ENCODE measurements around the gene HYCC2. TPM values are rescaled to one million over a fixed set of nuclear protein-coding genes. Genes with fewer than 3 reads are reported as not detected.
"Not testable (repeated sequence)": the region's sequence is repeated elsewhere in the genome, so short reads cannot be mapped to it uniquely, and the experiment has no call there.

HYCC2 gene
- total and polyA plus RNA-seq, 2 donors (not counting 3 experiments of a cell fraction or from before 2014, with no cell fraction given): 3.0 to 21.2 TPM

DNA sequence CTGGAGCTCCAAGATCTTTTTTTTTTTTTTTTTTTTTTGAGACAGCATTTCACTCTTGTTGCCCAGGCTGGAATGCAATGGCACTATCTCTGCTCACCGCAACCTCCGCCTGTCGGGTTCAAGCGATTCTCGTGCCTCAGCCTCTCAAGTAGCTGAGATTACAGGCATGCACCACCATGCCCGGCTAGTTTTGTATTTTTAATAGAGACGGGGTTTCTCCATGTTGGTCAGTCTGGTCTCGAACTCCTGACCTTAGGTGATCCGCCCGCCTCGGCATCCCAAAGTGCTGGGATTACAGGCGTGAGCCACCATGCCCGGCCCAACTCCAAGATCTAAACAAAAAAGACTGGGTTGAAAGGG lies 46.2 kb upstream of the HYCC2 start:
- peaks cover 60% of the 10 kb centered on the region for H3K4me1 ChIP-seq (ENCODE audit: control insufficient read depth, extremely low read depth, insufficient read depth, low read length)
- ChIA-PET CTCF (interaction anchor here (0.7 to 5.4 kb wide), 21 partner anchors 9 to 216 kb away, joined by 3 to 140 read pairs (median 6); partner anchors contain the start of gene CASP10), POLR2A (interaction anchor here (0.7 to 2.3 kb wide), 8 partner anchors 11 to 45 kb away, joined by 3 to 11 read pairs (median 4); no protein-coding TSS in a partner anchor)
- peak overlapping the region; percentile 99 for H3K4me2 ChIP-seq (ENCODE audit: insufficient read depth, low read length)
- H3K9me1 ChIP-seq (replicated peaks; ENCODE audit: control insufficient read depth, extremely low read depth, insufficient read depth, low read length); H2AFZ ChIP-seq (ENCODE audit: low read depth, low read length); H4K20me1 ChIP-seq (replicated peaks; ENCODE audit: control insufficient read depth, extremely low read depth, insufficient read depth, low read length); H3K27me3 ChIP-seq (ENCODE audit: control insufficient read depth in 2 of 2, insufficient read depth in 2 of 2, low read length in 2 of 2); BruUV-seq (replicated peaks); FAIRE-seq; H3K9me3 ChIP-seq (replicated peaks; ENCODE audit: control insufficient read depth, insufficient read depth, low read length); H3K36me3 ChIP-seq (ENCODE audit: control insufficient read depth in 2 of 2, extremely low read depth in 1 of 2, insufficient read depth in 2 of 2, low read length in 2 of 2); dilution Hi-C loops (cut with MboI; ENCODE audit: extremely low pct_ligation_motif_present, low sequenced_read_pairs); DNase-seq (ENCODE audit: low read depth, low spot score): not testable (repeated sequence)
- peak overlapping the region; percentile 88 for H3K27ac ChIP-seq (ENCODE audit: insufficient read depth, low read depth, low read length)
- H3K4me3 ChIP-seq (replicated peaks in 1 of 3; ENCODE audit: insufficient read depth in 1 of 3, low read depth in 1 of 3, low read length in 3 of 3): peak overlapping the region; percentile 77 to 99 (median 77)
- intact Hi-C loops (cut with micrococcal nuclease): loop anchor here (1.0 to 5.0 kb wide), 7 partner anchors 13 to 405 kb away; partner anchors contain the start of gene HYCC2
- peak; percentile 1 for TF ChIP-seq POLR2AphosphoS5 (IDR thresholded peaks at IDR 0.05; ENCODE audit: insufficient read depth, low read depth, low read length)
- H3K9ac ChIP-seq (replicated peaks; ENCODE audit: extremely low read depth, insufficient read depth, low read length): peak overlapping the region; percentile 95
- H3K79me2 ChIP-seq (ENCODE audit: control insufficient read depth, insufficient read depth, low read length): peaks cover 50% of the 10 kb centered on the region

- CTCF ChIA-PET: interaction anchor here (0.9 to 5.4 kb wide), 19 partner anchors 9 to 215 kb away, joined by 3 to 140 read pairs (median 6); partner anchors contain the start of genes CASP10 and ORC2
- intact Hi-C loops (cut with micrococcal nuclease) (loop anchor here (1.0 to 5.0 kb wide), 2 partner anchors 46 to 405 kb away; partner anchors contain the start of gene HYCC2), dilution Hi-C loops (cut with MboI; ENCODE audit: extremely low pct_ligation_motif_present, low sequenced_read_pairs) (no loop called here)
- FAIRE-seq (peak; percentile 69), DNase-seq (ENCODE audit: low read depth, low spot score) (peak; percentile 94)
- peaks cover 44% of the 10 kb centered on the region for H3K79me2 ChIP-seq (ENCODE audit: control insufficient read depth, insufficient read depth, low read length)
- no TSS peak for BruUV-seq (replicated peaks)
- H3K4me2 ChIP-seq (ENCODE audit: insufficient read depth, low read length): peak overlapping the region; percentile 99
- H3K9me3 ChIP-seq (replicated peaks; ENCODE audit: control insufficient read depth, insufficient read depth, low read length): no peaks in the 10 kb centered on the region
- no peaks in the 10 kb centered on the region for H3K27me3 ChIP-seq (ENCODE audit: control insufficient read depth in 2 of 2, insufficient read depth in 2 of 2, low read length in 2 of 2)
- peaks cover 55% of the 10 kb centered on the region for H3K4me1 ChIP-seq (ENCODE audit: control insufficient read depth, extremely low read depth, insufficient read depth, low read length)
- H3K9me1 ChIP-seq (replicated peaks; ENCODE audit: control insufficient read depth, extremely low read depth, insufficient read depth, low read length): no peaks in the 10 kb centered on the region
- H3K27ac ChIP-seq (ENCODE audit: insufficient read depth, low read depth, low read length): peak overlapping the region; percentile 88
- POLR2A ChIA-PET: interaction anchor here (0.7 to 2.3 kb wide), 7 partner anchors 13 to 46 kb away, joined by 4 to 11 read pairs (median 5); no protein-coding TSS in a partner anchor
- no peaks in the 10 kb centered on the region for H4K20me1 ChIP-seq (replicated peaks; ENCODE audit: control insufficient read depth, extremely low read depth, insufficient read depth, low read length)
- TF ChIP-seq, protein P1, sequence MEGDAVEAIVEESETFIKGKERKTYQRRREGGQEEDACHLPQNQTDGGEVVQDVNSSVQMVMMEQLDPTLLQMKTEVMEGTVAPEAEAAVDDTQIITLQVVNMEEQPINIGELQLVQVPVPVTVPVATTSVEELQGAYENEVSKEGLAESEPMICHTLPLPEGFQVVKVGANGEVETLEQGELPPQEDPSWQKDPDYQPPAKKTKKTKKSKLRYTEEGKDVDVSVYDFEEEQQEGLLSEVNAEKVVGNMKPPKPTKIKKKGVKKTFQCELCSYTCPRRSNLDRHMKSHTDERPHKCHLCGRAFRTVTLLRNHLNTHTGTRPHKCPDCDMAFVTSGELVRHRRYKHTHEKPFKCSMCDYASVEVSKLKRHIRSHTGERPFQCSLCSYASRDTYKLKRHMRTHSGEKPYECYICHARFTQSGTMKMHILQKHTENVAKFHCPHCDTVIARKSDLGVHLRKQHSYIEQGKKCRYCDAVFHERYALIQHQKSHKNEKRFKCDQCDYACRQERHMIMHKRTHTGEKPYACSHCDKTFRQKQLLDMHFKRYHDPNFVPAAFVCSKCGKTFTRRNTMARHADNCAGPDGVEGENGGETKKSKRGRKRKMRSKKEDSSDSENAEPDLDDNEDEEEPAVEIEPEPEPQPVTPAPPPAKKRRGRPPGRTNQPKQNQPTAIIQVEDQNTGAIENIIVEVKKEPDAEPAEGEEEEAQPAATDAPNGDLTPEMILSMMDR (IDR thresholded peaks at IDR 0.05; ENCODE audit: extremely low read depth in 1 of 2, insufficient read depth in 1 of 2, low read depth in 1 of 2, low read length in 2 of 2): peak; percentile 32 to 41
- TF ChIP-seq JUN (IDR thresholded peaks at IDR 0.05; ENCODE audit: borderline replicate concordance, insufficient read depth, insufficient read length, low read depth) (no peak), EZH2 (IDR thresholded peaks at IDR 0.05; ENCODE audit: borderline replicate concordance, low read depth, low read length, severe bottlenecking) (no peak), FOS (IDR thresholded peaks at IDR 0.05; ENCODE audit: borderline replicate concordance, insufficient read depth, low read length) (no peak), MYC (IDR thresholded peaks at IDR 0.05; ENCODE audit: low read depth, low read length) (no peak), GATA2 (IDR thresholded peaks at IDR 0.05; ENCODE audit: insufficient read depth, insufficient read length, low read depth, low read length) (peak; percentile 25), MAX (IDR thresholded peaks at IDR 0.05; ENCODE audit: insufficient read depth, insufficient read length) (no peak), POLR2A (IDR thresholded peaks at IDR 0.05; ENCODE audit: low read depth, low read length) (peak; percentile 58), POLR2AphosphoS5 (IDR thresholded peaks at IDR 0.05; ENCODE audit: insufficient read depth, low read depth, low read length) (peak; percentile 7)
- H3K4me3 ChIP-seq (replicated peaks in 1 of 3; ENCODE audit: insufficient read depth in 1 of 3, low read depth in 1 of 3, low read length in 3 of 3): peak overlapping the region; percentile 19 to 99 (median 77)
- peak overlapping the region; percentile 95 for H3K9ac ChIP-seq (replicated peaks; ENCODE audit: extremely low read depth, insufficient read depth, low read length)
- no peak overlapping the region for H2AFZ ChIP-seq (ENCODE audit: low read depth, low read length)
- H3K36me3 ChIP-seq (ENCODE audit: control insufficient read depth in 2 of 2, extremely low read depth in 1 of 2, insufficient read depth in 2 of 2, low read length in 2 of 2): peaks cover 0 to 5% of the 10 kb centered on the region in 2 experiments
Measured at GRCh38 chr2:201116959-201117734, 45.7 kb upstream of the HYCC2 start.
